Mucosa of descending colon (tissue), 3 donors: ENCODE data around the gene PIP4K2B. TPM values are rescaled to one million over a fixed set of nuclear protein-coding genes. Genes with fewer than 3 reads are reported as not detected.

Source experiments
- ATAC-seq: fragments of 200-7000 bp; cut with Tn5 transposase; one replicate; pipeline ENCODE4 v1.9.1; 2020; ENCODE audit warnings: mild to moderate bottlenecking, moderate library complexity
- DNase-seq, 3 donors: peaks; one replicate each; pipeline ENCODE4 v3.0.0-alpha.2; 2020
- H3K36me3 ChIP-seq: fragments of 200-600 bp; one replicate; pipeline ENCODE4 v1.8.0; 2021; ENCODE audit warnings: low read depth, mild to moderate bottlenecking
- H3K4me1 ChIP-seq: fragments of 200-600 bp; one replicate; pipeline ENCODE4 v1.8.0; 2021; ENCODE audit warnings: low read depth, mild to moderate bottlenecking
- H3K4me3 ChIP-seq: fragments of 200-600 bp; one replicate; pipeline ENCODE4 v1.8.0; 2021; ENCODE audit warnings: mild to moderate bottlenecking
- H3K9me3 ChIP-seq: fragments of 200-600 bp; one replicate; pipeline ENCODE4 v1.8.0; 2021; ENCODE audit warnings: mild to moderate bottlenecking
- CTCF ChIP-seq: fragments of 200-600 bp; IDR thresholded peaks from one replicate; pipeline ENCODE4 v1.8.0; 2022; ENCODE audit warnings: antibody characterized with exemption, mild to moderate bottlenecking
- intact Hi-C, 2 donors: fragments of 100-400 bp; cut with DNase I in 1 of 2; cut with micrococcal nuclease in 1 of 2; formaldehyde crosslinking; loops; one replicate each; pipeline versions ENCODE4 v1.11.0 to v1.11.1; 2022; cut with DNase I, micrococcal nuclease
- total RNA-seq, 3 donors: library from RNA; stranded (reverse); fragmentation: NEBNext Ultra II Directional in 2 of 3; extraction: Animal tissue kit (Norgen Biotek cat#: 25700) in 2 of 3; gene quantifications; one replicate each; pipeline versions ENCODE4 v1.2.1 to v1.2.4, GENCODE V29; 2021 to 2023
- donor health status: DM: no; HTN: no; CAD: no; lungs with moderate emphysema.
- donor health status: DM: no; HTN: no; CAD: no.
- donor health status: DM: no; HTN: yes; CAD: no.

Gene PIP4K2B
- total RNA-seq, 3 donors from 2014 or later: 16.7 to 44.8 (median 20.6) TPM

DNA sequence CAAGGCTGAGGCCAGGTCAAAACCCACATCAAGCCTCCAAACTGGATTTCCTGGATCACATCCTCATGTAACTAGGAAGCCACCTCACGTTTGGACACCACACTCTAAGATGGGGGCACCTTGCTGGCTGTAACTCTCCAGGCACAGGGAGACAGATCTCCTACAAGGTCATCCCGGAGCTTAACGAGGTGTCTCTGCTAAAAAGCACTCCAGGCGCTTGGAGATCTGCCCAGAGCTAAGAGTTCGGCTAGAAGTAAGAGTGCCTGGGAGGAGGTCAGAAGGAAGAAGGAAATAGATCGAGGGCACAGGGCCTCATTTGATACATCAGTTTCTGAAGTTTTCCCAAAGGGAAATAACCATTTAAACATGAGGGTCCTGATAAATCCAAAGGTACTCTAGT lies 30.9 kb downstream of the PIP4K2B start:
- no peak overlapping the region for H3K4me3 ChIP-seq
- H3K4me1 ChIP-seq: no peaks in the 10 kb centered on the region
- ATAC-seq (no peak), DNase-seq (no peak)
- no peaks in the 10 kb centered on the region for H3K9me3 ChIP-seq
- no peak for TF ChIP-seq CTCF
- H3K36me3 ChIP-seq: no peaks in the 10 kb centered on the region
- intact Hi-C loops: loop anchor here in 1 of 2 donors (10.0 kb wide), 1 partner anchor 46 kb away; no protein-coding TSS in a partner anchor

GRCh38 chr17:38766341-38766740 lies 33.0 kb downstream of the PIP4K2B start:
- TF ChIP-seq CTCF: no peak
- Histone ChIP-seq H3K4me1 (no peaks in the 10 kb centered on the region), H3K9me3 (no peaks in the 10 kb centered on the region), H3K4me3 (no peak overlapping the region), H3K36me3 (peaks cover 5% of the 10 kb centered on the region)
- ATAC-seq (no peak), DNase-seq (no peak)
- intact Hi-C loops: loop anchor here in 1 of 2 donors (10.0 kb wide), 1 partner anchor 48 kb away; no protein-coding TSS in a partner anchor

- H3K4me3 ChIP-seq: no peak overlapping the region
- TF ChIP-seq CTCF: no peak
- intact Hi-C loops: loop anchor here in 1 of 2 donors (10.0 kb wide), 1 partner anchor 53 kb away; no protein-coding TSS in a partner anchor
- no peaks in the 10 kb centered on the region for H3K4me1 ChIP-seq
- no peaks in the 10 kb centered on the region for H3K9me3 ChIP-seq
- DNase-seq (no peak), ATAC-seq (no peak)
- H3K36me3 ChIP-seq: peaks cover 12% of the 10 kb centered on the region
Observed at GRCh38 chr17:38762231-38762630, 37.1 kb downstream of the PIP4K2B start.

- no peak overlapping the region for H3K4me3 ChIP-seq
- no peaks in the 10 kb centered on the region for H3K4me1 ChIP-seq
- H3K36me3 ChIP-seq: peaks cover 12% of the 10 kb centered on the region
- intact Hi-C loops: loop anchor here in 1 of 2 donors (10.0 kb wide), 1 partner anchor 53 kb away; no protein-coding TSS in a partner anchor
- no peak for TF ChIP-seq CTCF
- peak in 2 of 3 donors; percentile 27 to 42 for DNase-seq
- H3K9me3 ChIP-seq: no peaks in the 10 kb centered on the region
- ATAC-seq: peak; percentile 56
Observed at GRCh38 chr17:38761612-38762011, 37.7 kb downstream of the PIP4K2B start.

DNA sequence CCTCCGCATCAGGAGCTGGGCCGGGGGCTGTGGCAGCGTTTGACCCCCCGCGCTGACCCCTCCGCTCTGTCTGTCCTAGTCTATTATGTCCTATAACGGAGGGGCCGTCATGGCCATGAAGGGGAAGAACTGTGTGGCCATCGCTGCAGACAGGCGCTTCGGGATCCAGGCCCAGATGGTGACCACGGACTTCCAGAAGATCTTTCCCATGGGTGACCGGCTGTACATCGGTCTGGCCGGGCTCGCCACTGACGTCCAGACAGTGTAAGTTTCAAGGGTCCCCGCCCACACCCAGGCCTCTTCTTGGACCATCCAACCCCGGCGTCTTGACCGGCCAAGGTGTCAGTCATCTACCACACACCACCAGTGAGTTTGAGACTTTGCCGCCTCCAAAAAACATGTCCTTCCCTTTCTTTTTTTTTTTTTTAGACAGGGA lies 46.3 kb downstream of the PIP4K2B start:
- H3K4me1 ChIP-seq: peaks cover 36% of the 10 kb centered on the region
- no peak for TF ChIP-seq CTCF
- peaks cover 9% of the 10 kb centered on the region for H3K36me3 ChIP-seq
- DNase-seq (peak in 1 of 3 donors; percentile 35), ATAC-seq (no peak)
- intact Hi-C loops: no loop called here
- peak overlapping the region; percentile 84 for H3K4me3 ChIP-seq
- H3K9me3 ChIP-seq: no peaks in the 10 kb centered on the region
